22Rv1 (cell line): Measurements from ENCODE around the gene OR52N5.

Source experiments
- H3K27ac ChIP-seq: fragments of 450-650 bp; 2 replicates; pipeline ENCODE4 v1.5.1; 2017
- CTCF ChIP-seq: fragments of 450-650 bp; IDR thresholded peaks from 2 replicates; pipeline ENCODE4 v1.5.1; 2017; ENCODE audit warnings: mild to moderate bottlenecking
- ZFX ChIP-seq: fragments of 450-650 bp; IDR thresholded peaks from 2 replicates; pipeline ENCODE4 v1.6.1; 2017; ENCODE audit warnings: antibody characterized with exemption, borderline replicate concordance

The OR52N5 gene

GRCh38 chr11:5749836-5750235 is 33.3 kb downstream of the OR52N5 start:
- H3K27ac ChIP-seq = no peak overlapping the region
- TF ChIP-seq CTCF (no peak), ZFX (no peak)

- TF ChIP-seq CTCF (no peak), ZFX (no peak)
Observed at GRCh38 chr11:5746614-5747013, 36.5 kb downstream of the OR52N5 start.

GRCh38 chr11:5738431-5738830 is 44.7 kb downstream of the OR52N5 start:
- TF ChIP-seq CTCF (no peak), ZFX (no peak)

More at GRCh38 chr11:5746614-5747013, 36.5 kb downstream of the OR52N5 start:
- H3K27ac ChIP-seq = no peak overlapping the region

GRCh38 chr11:5737670-5738392 is 45.3 kb downstream of the OR52N5 start:
- TF ChIP-seq CTCF (no peak), ZFX (no peak)

More at GRCh38 chr11:5738431-5738830, 44.7 kb downstream of the OR52N5 start:
- H3K27ac ChIP-seq = no peak overlapping the region

GRCh38 chr11:5737091-5737490 is 46.1 kb downstream of the OR52N5 start:
- H3K27ac ChIP-seq = no peak overlapping the region
- TF ChIP-seq ZFX = no peak
- TF ChIP-seq CTCF = no peak

More at GRCh38 chr11:5737670-5738392, 45.3 kb downstream of the OR52N5 start:
- H3K27ac ChIP-seq = no peak overlapping the region

GRCh38 chr11:5736396-5736795 is 46.8 kb downstream of the OR52N5 start, which contains the start of gene OR56B1:
TSS of gene OR56B1 (plus strand) at chr11:5736448. CDS start at chr11:5736517, 69 bp downstream.
- H3K27ac ChIP-seq = no peak within 1 kb of the TSS
- no peak for TF ChIP-seq CTCF
- no peak for TF ChIP-seq ZFX

GRCh38 chr11:5727691-5728090 is 55.5 kb downstream of the OR52N5 start:
- TF ChIP-seq CTCF (no peak), ZFX (no peak)
- H3K27ac ChIP-seq = no peak overlapping the region
